Raji (cell line): ENCODE measurements around the gene MAMDC4.

Source experiments
- POLR2A ChIP-seq: IDR thresholded peaks from 2 replicates; pipeline ENCODE4 v1.6.1; 2011; ENCODE audit warnings: low read depth, low read length, control low read depth; ENCODE audit not compliant: insufficient read depth

MAMDC4 gene

GRCh38 chr9:136854113-136854841 lies 2.1 kb downstream of the MAMDC4 start:
- no peak for TF ChIP-seq POLR2A

- no peak for TF ChIP-seq POLR2A
Measured at GRCh38 chr9:136854842-136855460, 2.8 kb downstream of the MAMDC4 start.

- TF ChIP-seq POLR2A: no peak
Measured at GRCh38 chr9:136855461-136856078, 3.4 kb downstream of the MAMDC4 start.

GRCh38 chr9:136856079-136856476 lies 3.9 kb downstream of the MAMDC4 start:
- TF ChIP-seq POLR2A: no peak

GRCh38 chr9:136856541-136857141 lies 4.5 kb downstream of the MAMDC4 start:
- TF ChIP-seq POLR2A: no peak

- no peak for TF ChIP-seq POLR2A
Measured at GRCh38 chr9:136857166-136857565, 5.0 kb downstream of the MAMDC4 start.

GRCh38 chr9:136857581-136858412 lies 5.7 kb downstream of the MAMDC4 start:
- TF ChIP-seq POLR2A: 0 out of 2 replicates have a peak, but pooled peaks have one; percentile 18

GRCh38 chr9:136858452-136858843 lies 6.3 kb downstream of the MAMDC4 start:
- TF ChIP-seq POLR2A: no peak

- TF ChIP-seq POLR2A: no peak
Measured at GRCh38 chr9:136858844-136859757, 7.0 kb downstream of the MAMDC4 start.

GRCh38 chr9:136860529-136860928 lies 8.4 kb downstream of the MAMDC4 start:
- no peak for TF ChIP-seq POLR2A

GRCh38 chr9:136860933-136861873 lies 9.1 kb downstream of the MAMDC4 start:
- 0 out of 2 replicates have a peak, but pooled peaks have one; percentile 28 for TF ChIP-seq POLR2A

- TF ChIP-seq POLR2A: no peak
Measured at GRCh38 chr9:136861874-136862457, 9.8 kb downstream of the MAMDC4 start.
